ENCODE data around the gene PPP2R2C. TPM values are rescaled to one million over a fixed set of nuclear protein-coding genes. Genes with fewer than 3 reads are reported as not detected.

The PPP2R2C gene
- total RNA-seq, 1 experiment from 2014 or later = 8.1 TPM

GRCh38 chr4:6308899-6309643 lies 163.3 kb downstream of the PPP2R2C start:
- H3K27me3 ChIP-seq (ENCODE audit: insufficient read depth, low read length) = peaks cover 3% of the 10 kb centered on the region; the same call in 1 of the 2 replicates
- no peak overlapping the region for H3K23ac ChIP-seq (ENCODE audit: insufficient read length, low read depth, low read length)
- peak overlapping the region; percentile 50 to 78 for H3K4me3 Mint-ChIP-seq
- peaks cover 4 to 9% (median 7%) of the 10 kb centered on the region in 3 experiments; a peak in 5 of 7 replicates for H3K36me3 Mint-ChIP-seq (ENCODE audit: insufficient read depth in 1 of 3, low read depth in 3 of 3)
- no peak overlapping the region for H3K27ac ChIP-seq (ENCODE audit: insufficient read length, low read depth, low read length)
- H3K9me3 Mint-ChIP-seq = peaks cover 5 to 7% of the 10 kb centered on the region in 2 experiments; a peak in 4 of 5 replicates
- no peak overlapping the region for H4K5ac ChIP-seq (ENCODE audit: insufficient read length, low read depth, low read length)
- H3K27me3 Mint-ChIP-seq (ENCODE audit: low read depth) = peaks cover 49% of the 10 kb centered on the region
- peak; percentile 28; the same call in 2 of the 3 replicates for TF ChIP-seq CTCF (conservative IDR thresholded peaks at IDR 0.05)
- no peaks in the 10 kb centered on the region for H4K20me1 ChIP-seq (ENCODE audit: control insufficient read depth, insufficient read depth, insufficient read length)
- H3T11ph ChIP-seq (ENCODE audit: low read length) = no peak overlapping the region
- H3K9me3 ChIP-seq (ENCODE audit: control insufficient read depth, low read depth, low read length) = no peaks in the 10 kb centered on the region
- H3K9ac ChIP-seq (ENCODE audit: extremely low read depth, insufficient read length, low read length) = no peak overlapping the region
- H2BK12ac ChIP-seq (ENCODE audit: insufficient read length, low read depth, low read length) = no peak overlapping the region
- H3K4me1 ChIP-seq (ENCODE audit: insufficient read depth, low read length) = no peaks in the 10 kb centered on the region
- H2AFZ ChIP-seq (ENCODE audit: low read length) = no peak overlapping the region
- peak; percentile 82 for DNase-seq
- H2AK5ac ChIP-seq (ENCODE audit: insufficient read length, low read length) = no peak overlapping the region
- no peak overlapping the region for H2BK20ac ChIP-seq (ENCODE audit: low read depth, low read length, poor library complexity, severe bottlenecking)
- no peak overlapping the region for H2BK120ac ChIP-seq (ENCODE audit: low read depth, low read length, poor library complexity, severe bottlenecking)
- no peak overlapping the region for H3K56ac ChIP-seq (ENCODE audit: insufficient read length, low read depth, low read length)
- no peaks in the 10 kb centered on the region for H3K23me2 ChIP-seq (ENCODE audit: insufficient read length, low read depth, low read length, poor library complexity, severe bottlenecking)
- peak overlapping the region; percentile 2 for H3K4me2 ChIP-seq (ENCODE audit: insufficient read depth, insufficient read length, low read length)
- H3K14ac ChIP-seq (ENCODE audit: insufficient read depth, low read length) = no peak overlapping the region
- H2BK15ac ChIP-seq (ENCODE audit: low read depth, low read length) = no peak overlapping the region
- no peaks in the 10 kb centered on the region for H3K79me2 ChIP-seq (ENCODE audit: insufficient read depth, low read length)
- no CpG with 5 or more reads among the region's 65 CpGs for WGBS (ENCODE audit: extremely low coverage, insufficient read length, low lambda C conversion rate)
- H4K91ac ChIP-seq (ENCODE audit: insufficient read length, low read depth, low read length) = no peak overlapping the region
- no peak overlapping the region for H3K18ac ChIP-seq (ENCODE audit: insufficient read length, low read depth, low read length)
- H3K4me1 Mint-ChIP-seq = peaks cover 10 to 13% of the 10 kb centered on the region in 2 experiments; a peak in 3 of 4 replicates
- no peak overlapping the region for H3K27ac Mint-ChIP-seq
- H4K8ac ChIP-seq (replicated peaks; ENCODE audit: insufficient read length, low read depth, low read length) = no peak overlapping the region
- H3K4ac ChIP-seq (ENCODE audit: low read depth, low read length) = no peak overlapping the region
- H2BK5ac ChIP-seq (ENCODE audit: insufficient read length, low read length) = no peak overlapping the region
- no peaks in the 10 kb centered on the region for H3K79me1 ChIP-seq (ENCODE audit: insufficient read depth, low read depth, low read length, poor library complexity, severe bottlenecking)

All from H9 (cell line).